ENCODE data around the gene SUCLA2.
"Not testable (repeated sequence)": the region's sequence is repeated elsewhere in the genome, so short reads cannot be mapped to it uniquely, and the experiment has no call there.

The SUCLA2 gene

GRCh38 chr13:47959468-47960247 lies 41.4 kb downstream of the SUCLA2 start:
- DNase-seq, result no peak
- Mint-ChIP-seq H3K9me3 (peaks cover 50% of the 10 kb centered on the region), H3K4me3 (no peak overlapping the region), H3K36me3 (ENCODE audit: low read depth) (peaks cover 87% of the 10 kb centered on the region), H3K27ac (no peak overlapping the region), H3K27me3 (no peaks in the 10 kb centered on the region), H3K4me1 (no peaks in the 10 kb centered on the region)
- no peak for ATAC-seq

DNA sequence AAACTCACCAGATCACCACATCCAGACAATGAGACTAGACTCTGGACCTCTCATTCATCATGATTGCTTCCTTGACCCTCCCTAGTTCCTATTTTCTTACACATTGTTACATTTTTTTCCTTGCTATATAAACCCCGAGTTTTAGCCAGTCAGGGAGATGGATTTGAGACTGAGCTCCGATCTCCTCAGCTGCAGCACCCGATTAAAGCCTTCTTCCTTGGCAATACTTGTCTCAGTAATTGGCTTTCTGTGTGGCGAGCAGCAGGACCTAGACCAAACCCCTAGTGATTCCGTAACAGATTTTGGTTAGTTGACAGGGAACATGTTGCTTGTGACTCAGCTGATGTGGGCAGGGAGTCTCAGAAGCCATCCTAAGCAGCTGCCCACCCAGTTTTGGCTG lies 44.0 kb downstream of the SUCLA2 start:
- no peak overlapping the region for H3K4me3 Mint-ChIP-seq
- ATAC-seq (no peak), DNase-seq (no peak)
- no peak overlapping the region for H3K27ac Mint-ChIP-seq
- H3K4me1 Mint-ChIP-seq, result no peaks in the 10 kb centered on the region
- H3K27me3 Mint-ChIP-seq, result no peaks in the 10 kb centered on the region
- H3K36me3 Mint-ChIP-seq (ENCODE audit: low read depth), result peaks cover 84% of the 10 kb centered on the region
- peaks cover 50% of the 10 kb centered on the region for H3K9me3 Mint-ChIP-seq

DNA sequence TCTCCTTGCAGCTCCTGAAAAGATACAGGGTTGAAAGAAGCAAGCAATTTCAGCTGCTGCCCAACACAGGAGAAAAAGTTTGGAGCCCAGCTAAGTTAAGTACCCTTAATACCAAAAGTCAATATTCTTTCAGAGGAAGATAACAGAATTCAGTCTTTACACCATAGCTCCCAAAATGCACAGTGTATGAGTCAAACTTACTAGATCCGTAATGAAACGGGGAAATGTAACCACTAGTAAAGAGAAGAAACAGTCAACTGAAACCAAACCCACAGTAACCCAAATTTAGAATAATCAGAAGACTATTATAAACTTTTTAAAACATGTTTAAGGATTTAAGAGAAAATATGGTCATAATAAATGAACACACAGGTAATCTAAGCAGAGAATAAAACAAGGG lies 45.2 kb downstream of the SUCLA2 start:
- ATAC-seq, result no peak
- Mint-ChIP-seq H3K27me3 (no peaks in the 10 kb centered on the region), H3K4me3 (no peak overlapping the region), H3K4me1 (no peaks in the 10 kb centered on the region), H3K9me3 (peaks cover 49% of the 10 kb centered on the region), H3K36me3 (ENCODE audit: low read depth) (peaks cover 78% of the 10 kb centered on the region), H3K27ac (no peak overlapping the region)
- no peak for DNase-seq

- ATAC-seq (no peak), DNase-seq (no peak)
- H3K36me3 Mint-ChIP-seq (ENCODE audit: low read depth), result peaks cover 49% of the 10 kb centered on the region
- no peak overlapping the region for H3K4me3 Mint-ChIP-seq
- H3K27ac Mint-ChIP-seq, result no peak overlapping the region
- no peaks in the 10 kb centered on the region for H3K9me3 Mint-ChIP-seq
- H3K4me1 Mint-ChIP-seq, result no peaks in the 10 kb centered on the region
- H3K27me3 Mint-ChIP-seq, result no peaks in the 10 kb centered on the region
Measured at GRCh38 chr13:47949799-47950198, 51.3 kb downstream of the SUCLA2 start.

DNA sequence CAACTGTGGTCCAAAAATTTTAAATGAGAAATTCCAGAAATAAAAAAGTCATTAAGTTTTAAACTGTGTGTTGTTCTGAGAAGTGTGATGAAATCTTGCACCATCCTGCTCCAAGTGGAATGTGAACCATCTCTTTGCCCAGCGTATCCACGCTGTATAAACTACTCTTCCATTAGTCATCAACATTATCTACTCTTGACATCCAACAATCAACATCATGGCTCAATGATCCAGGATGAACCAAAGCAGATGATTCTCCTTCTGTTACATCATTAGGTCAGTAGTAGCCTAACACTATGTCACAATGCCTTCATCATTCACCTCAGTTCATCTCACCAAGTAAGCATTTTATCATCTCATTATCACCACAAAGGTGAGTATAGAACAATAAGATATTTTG lies 55.3 kb downstream of the SUCLA2 start:
- no peaks in the 10 kb centered on the region for H3K9me3 Mint-ChIP-seq

GRCh38 chr13:47945146-47945545 lies 55.9 kb downstream of the SUCLA2 start:
- not testable (repeated sequence) for H3K27ac Mint-ChIP-seq, H3K27me3 Mint-ChIP-seq, H3K4me3 Mint-ChIP-seq, ATAC-seq, H3K9me3 Mint-ChIP-seq, H3K4me1 Mint-ChIP-seq, DNase-seq
- peaks cover 49% of the 10 kb centered on the region for H3K36me3 Mint-ChIP-seq (ENCODE audit: low read depth)

More for the DNA sequence above, 55.3 kb downstream of the SUCLA2 start:
- Mint-ChIP-seq H3K27me3 (no peaks in the 10 kb centered on the region), H3K4me3 (no peak overlapping the region), H3K27ac (no peak overlapping the region), H3K4me1 (no peaks in the 10 kb centered on the region), H3K36me3 (ENCODE audit: low read depth) (peaks cover 48% of the 10 kb centered on the region)
- ATAC-seq (no peak), DNase-seq (no peak)

- DNase-seq (no peak), ATAC-seq (no peak)
- Mint-ChIP-seq H3K4me1 (no peaks in the 10 kb centered on the region), H3K36me3 (ENCODE audit: low read depth) (peaks cover 17% of the 10 kb centered on the region), H3K27me3 (no peaks in the 10 kb centered on the region), H3K27ac (no peak overlapping the region), H3K9me3 (peaks cover 3% of the 10 kb centered on the region), H3K4me3 (no peak overlapping the region)
Measured at GRCh38 chr13:47934371-47934770, 66.7 kb downstream of the SUCLA2 start.

GRCh38 chr13:47932950-47933923 lies 67.8 kb downstream of the SUCLA2 start:
- DNase-seq (no peak), ATAC-seq (no peak)
- Mint-ChIP-seq H3K27me3 (no peaks in the 10 kb centered on the region), H3K27ac (no peak overlapping the region), H3K9me3 (peaks cover 3% of the 10 kb centered on the region), H3K4me3 (no peak overlapping the region), H3K4me1 (no peaks in the 10 kb centered on the region), H3K36me3 (ENCODE audit: low read depth) (peaks cover 14% of the 10 kb centered on the region)

DNA sequence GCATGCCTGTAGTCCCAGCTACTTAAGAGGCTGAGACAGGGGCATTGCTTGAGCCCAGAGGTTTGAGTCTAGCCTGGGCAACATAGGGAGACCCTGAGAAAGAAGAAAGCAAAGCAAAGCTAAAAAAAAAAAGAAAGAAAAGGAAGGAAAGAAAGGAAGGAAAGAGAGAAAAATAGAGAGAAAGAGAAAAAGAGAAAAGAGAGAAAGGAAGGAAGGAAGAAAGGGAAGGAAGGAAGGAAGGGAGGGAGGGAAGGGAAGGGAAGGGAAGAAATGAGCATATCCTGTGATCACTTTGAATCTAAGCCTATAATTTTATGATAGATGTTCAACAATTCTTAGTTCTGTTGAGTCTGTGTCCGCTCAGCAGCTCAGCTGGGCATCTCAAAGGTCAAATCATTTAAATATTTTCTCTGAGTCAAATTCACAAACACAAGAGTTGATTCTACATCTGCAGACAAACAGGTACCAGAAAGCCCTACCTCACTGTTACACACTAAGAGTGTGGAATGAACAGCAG lies 70.4 kb downstream of the SUCLA2 start:
- Mint-ChIP-seq H3K27ac (no peak overlapping the region), H3K9me3 (no peaks in the 10 kb centered on the region), H3K4me3 (no peak overlapping the region), H3K36me3 (ENCODE audit: low read depth) (no peaks in the 10 kb centered on the region), H3K27me3 (no peaks in the 10 kb centered on the region), H3K4me1 (no peaks in the 10 kb centered on the region)
- DNase-seq, result no peak
- ATAC-seq, result no peak

DNA sequence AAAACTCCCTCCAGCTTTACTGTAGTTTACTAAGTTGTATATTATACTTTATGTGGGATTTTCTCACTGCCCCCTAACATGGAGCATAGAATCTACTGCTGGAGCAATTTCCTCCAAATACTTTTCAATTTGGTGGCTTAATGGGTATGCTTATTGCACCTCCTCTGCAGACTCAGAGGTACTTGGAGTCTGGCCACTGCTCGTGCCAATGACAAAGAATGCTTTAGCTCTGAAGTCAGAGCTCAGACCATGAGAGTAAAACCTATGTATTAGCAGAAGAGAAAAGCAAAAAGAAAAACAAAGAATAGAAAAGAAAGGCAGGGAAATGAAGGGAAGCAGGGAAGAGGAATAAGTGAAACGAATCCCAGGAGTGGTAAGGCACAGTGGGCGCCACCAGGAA lies 71.9 kb downstream of the SUCLA2 start:
- DNase-seq (no peak), ATAC-seq (no peak)
- H3K36me3 Mint-ChIP-seq (ENCODE audit: low read depth), result no peaks in the 10 kb centered on the region
- H3K9me3 Mint-ChIP-seq, result no peaks in the 10 kb centered on the region
- no peaks in the 10 kb centered on the region for H3K4me1 Mint-ChIP-seq
- no peak overlapping the region for H3K27ac Mint-ChIP-seq
- no peak overlapping the region for H3K4me3 Mint-ChIP-seq
- H3K27me3 Mint-ChIP-seq, result no peaks in the 10 kb centered on the region

GRCh38 chr13:47917022-47917574 lies 84.0 kb downstream of the SUCLA2 start:
- Mint-ChIP-seq H3K4me1 (no peaks in the 10 kb centered on the region), H3K9me3 (peaks cover 5% of the 10 kb centered on the region), H3K36me3 (ENCODE audit: low read depth) (peaks cover 11% of the 10 kb centered on the region), H3K27me3 (no peaks in the 10 kb centered on the region), H3K27ac (no peak overlapping the region), H3K4me3 (no peak overlapping the region)
- DNase-seq (no peak), ATAC-seq (no peak)

- no peak for ATAC-seq
- Mint-ChIP-seq H3K4me1 (no peaks in the 10 kb centered on the region), H3K9me3 (peaks cover 5% of the 10 kb centered on the region), H3K36me3 (ENCODE audit: low read depth) (peaks cover 10% of the 10 kb centered on the region), H3K4me3 (no peak overlapping the region), H3K27me3 (no peaks in the 10 kb centered on the region), H3K27ac (no peak overlapping the region)
- DNase-seq, result no peak
Measured at GRCh38 chr13:47908197-47908902, 92.7 kb downstream of the SUCLA2 start.

- Mint-ChIP-seq H3K4me3 (no peak overlapping the region), H3K27ac (no peak overlapping the region), H3K4me1 (no peaks in the 10 kb centered on the region), H3K27me3 (no peaks in the 10 kb centered on the region), H3K36me3 (ENCODE audit: low read depth) (peaks cover 6% of the 10 kb centered on the region), H3K9me3 (peaks cover 3% of the 10 kb centered on the region)
- DNase-seq, result no peak
- ATAC-seq, result no peak
Measured at GRCh38 chr13:47904891-47905290, 96.2 kb downstream of the SUCLA2 start.

DNA sequence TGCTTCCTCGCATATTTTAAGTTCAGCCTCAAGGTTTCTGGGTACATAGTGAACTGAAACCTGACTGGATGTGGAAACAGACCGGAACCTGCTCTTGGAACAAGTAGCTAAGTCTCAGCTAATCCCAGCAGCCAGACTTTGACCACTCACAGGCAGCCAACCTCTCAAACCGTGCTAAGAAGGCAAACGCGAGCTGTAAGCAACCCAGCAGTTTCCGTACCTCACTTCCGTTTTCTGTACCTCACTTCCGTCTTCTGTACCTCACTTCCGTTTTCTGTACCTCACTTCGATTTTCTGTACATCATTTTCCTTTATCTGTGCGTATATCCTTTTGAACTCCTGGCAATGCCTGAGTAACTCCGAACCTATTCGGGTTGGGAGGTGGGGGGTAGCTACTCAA lies 96.8 kb downstream of the SUCLA2 start:
- Mint-ChIP-seq H3K27ac (no peak overlapping the region), H3K4me1 (no peaks in the 10 kb centered on the region), H3K27me3 (no peaks in the 10 kb centered on the region), H3K4me3 (no peak overlapping the region), H3K9me3 (peaks cover 3% of the 10 kb centered on the region), H3K36me3 (ENCODE audit: low read depth) (peaks cover 6% of the 10 kb centered on the region)
- ATAC-seq, result no peak
- DNase-seq, result no peak
